IMR-90 (cell line): ENCODE data around the gene CYP19A1.

ENCODE experiments used
- POLR2A ChIP-seq: IDR thresholded peaks from 2 replicates; pipeline ENCODE4 v1.6.1; 2012; ENCODE audit warnings: mild to moderate bottlenecking, low read depth, low read length
- TF ChIP-seq, protein P1 (sequence below): conservative IDR thresholded peaks from 2 replicates; pipeline ENCODE4 v1.5.1; 2012; ENCODE audit warnings: mild to moderate bottlenecking, low read depth, low read length, improper control_type of control experiment

DNA sequence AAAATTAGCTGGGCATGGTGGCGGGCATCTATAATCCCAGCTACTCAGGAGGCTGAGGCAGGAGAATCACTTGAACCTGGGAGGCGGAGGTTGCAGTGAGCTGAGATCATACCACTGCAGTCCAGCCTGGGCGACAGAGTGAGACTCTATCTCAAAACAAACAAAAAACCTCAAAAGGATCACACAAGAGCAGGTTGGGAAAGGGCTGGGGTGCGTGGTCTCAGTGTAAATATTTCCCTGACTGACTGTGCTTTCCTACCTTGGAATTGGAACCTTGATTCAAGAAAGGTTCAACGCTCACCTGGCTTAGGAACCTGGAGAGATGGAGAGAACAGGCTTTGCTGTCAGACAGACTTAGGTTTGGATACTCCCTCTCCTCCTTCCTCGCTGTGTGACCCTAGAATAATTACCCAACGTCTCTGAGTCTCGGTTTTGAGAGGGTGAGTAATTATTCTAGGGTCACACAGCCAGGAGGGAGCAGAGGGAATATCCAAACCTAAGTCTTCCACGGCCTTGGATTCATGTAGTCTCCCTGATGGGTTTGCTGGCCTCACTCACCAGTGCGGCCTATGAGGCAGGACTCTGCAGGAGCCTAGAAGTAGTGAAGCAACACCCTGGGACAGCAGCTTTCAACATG, 24.6 kb downstream of the CYP19A1 start:
- TF ChIP-seq POLR2A = no peak
- TF ChIP-seq, protein P1, sequence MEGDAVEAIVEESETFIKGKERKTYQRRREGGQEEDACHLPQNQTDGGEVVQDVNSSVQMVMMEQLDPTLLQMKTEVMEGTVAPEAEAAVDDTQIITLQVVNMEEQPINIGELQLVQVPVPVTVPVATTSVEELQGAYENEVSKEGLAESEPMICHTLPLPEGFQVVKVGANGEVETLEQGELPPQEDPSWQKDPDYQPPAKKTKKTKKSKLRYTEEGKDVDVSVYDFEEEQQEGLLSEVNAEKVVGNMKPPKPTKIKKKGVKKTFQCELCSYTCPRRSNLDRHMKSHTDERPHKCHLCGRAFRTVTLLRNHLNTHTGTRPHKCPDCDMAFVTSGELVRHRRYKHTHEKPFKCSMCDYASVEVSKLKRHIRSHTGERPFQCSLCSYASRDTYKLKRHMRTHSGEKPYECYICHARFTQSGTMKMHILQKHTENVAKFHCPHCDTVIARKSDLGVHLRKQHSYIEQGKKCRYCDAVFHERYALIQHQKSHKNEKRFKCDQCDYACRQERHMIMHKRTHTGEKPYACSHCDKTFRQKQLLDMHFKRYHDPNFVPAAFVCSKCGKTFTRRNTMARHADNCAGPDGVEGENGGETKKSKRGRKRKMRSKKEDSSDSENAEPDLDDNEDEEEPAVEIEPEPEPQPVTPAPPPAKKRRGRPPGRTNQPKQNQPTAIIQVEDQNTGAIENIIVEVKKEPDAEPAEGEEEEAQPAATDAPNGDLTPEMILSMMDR = no peak
